Stimulated activated CD8-positive, alpha-beta memory T cell treated with anti-CD3 and anti-CD28 coated beads, Interleukin-4, amount 100 ng/mL, for 1 hour (primary cell): Measurements from ENCODE around the gene GPC5.

Experiments
- DNase-seq, 2 donors: peaks; one replicate each; pipeline ENCODE4 v3.0.0-alpha.2; 2020; ENCODE audit warnings: low read depth in 2 of 2, low spot score in 1 of 2

GPC5 gene

DNA sequence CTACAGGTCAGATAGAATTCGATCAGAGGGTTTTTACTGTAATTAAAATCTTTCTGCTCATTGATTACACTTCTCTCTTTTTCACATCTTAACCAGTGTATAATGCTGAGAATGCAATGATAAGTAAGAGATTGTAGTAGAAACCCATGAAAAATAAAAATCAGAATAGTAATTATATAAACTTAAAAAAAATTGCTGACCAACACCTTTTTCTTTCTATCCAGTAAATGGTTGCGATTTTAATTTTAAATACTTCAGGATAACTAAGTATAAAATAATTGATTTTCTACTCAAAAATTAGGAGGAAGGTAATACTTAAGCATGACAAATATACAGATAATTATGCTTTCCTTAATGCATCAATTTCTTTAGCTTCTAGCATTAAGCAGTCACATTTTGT lies 917.6 kb downstream of the GPC5 start:
- no peak for DNase-seq

DNA sequence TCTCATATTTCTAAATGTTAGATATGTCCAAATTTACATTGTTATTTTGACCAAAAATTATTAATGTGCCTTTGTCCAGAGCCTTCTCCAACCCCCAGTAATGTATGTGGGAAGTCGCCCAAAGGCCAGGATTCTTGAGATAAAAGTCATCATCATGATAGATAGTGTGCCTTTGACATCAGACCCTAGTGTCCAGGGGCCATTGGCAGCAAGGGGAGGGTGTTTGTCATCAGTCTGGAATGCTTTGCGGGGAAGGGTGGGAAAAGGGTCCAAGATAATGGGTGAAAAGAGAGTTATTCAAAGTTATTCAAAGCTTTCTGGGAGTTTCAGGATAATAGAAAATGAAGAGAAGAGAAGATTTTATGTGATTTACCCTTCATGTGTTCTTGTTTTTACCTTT lies 918.6 kb downstream of the GPC5 start:
- DNase-seq, result no peak

GRCh38 chr13:92320323-92320722 lies 921.9 kb downstream of the GPC5 start:
- DNase-seq, result no peak

DNA sequence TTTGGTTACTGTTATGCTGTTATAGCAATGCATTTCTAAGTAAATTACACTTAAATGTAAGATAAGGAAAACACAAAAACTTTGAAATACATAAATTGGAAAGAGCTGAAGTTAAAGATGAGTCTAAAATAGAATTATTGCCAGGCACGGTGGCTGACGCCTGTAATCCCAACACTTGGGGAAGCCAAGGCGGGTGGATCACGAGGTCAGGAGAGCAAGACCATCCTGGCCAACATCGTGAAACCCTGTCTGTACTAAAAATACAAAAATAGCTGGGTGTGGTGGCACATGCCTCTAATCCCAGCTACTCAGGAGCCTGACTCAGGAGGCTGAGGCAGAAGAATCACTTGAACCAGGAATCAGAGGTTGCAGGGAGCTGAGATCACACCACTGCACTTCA lies 922.8 kb downstream of the GPC5 start:
- DNase-seq, result no peak

DNA sequence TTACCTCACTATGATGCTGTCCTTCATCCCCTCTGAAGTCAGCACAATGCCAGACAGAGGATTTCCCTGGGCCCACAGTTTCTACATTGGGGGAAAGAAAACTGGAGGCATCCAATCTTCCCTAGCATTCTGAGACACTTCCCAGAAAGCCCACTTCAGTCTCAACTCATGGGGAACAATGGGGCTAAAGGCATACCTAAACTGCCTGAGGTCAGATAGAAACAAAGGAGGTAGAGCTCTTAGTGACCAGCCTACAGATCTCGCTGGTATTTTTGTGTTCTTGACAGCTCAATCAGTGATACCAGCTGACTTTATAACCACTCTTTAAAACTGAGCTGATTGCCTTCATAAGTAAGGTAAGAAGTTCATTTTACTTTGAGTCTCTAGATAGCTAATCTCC lies 947.2 kb downstream of the GPC5 start:
- DNase-seq, result no peak

DNA sequence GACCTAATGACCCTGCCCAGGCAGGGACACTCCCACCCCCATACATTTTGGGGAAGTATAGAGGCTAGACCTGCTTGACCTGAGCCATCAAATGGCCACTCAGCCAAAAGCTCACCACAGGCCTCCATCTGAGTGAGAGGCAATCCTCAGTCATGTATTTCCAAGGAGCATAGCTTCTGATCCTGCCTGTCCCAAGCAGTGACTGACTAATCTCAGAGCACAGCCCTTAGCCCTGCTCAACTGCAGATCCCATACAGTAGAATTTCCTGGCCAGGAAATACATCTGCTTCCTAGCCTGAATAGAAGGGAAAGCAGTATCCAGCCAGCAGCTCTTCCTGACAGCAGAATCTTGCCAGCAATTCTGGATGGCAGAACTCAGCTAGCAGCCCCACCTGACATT lies 947.6 kb downstream of the GPC5 start:
- no peak for DNase-seq

DNA sequence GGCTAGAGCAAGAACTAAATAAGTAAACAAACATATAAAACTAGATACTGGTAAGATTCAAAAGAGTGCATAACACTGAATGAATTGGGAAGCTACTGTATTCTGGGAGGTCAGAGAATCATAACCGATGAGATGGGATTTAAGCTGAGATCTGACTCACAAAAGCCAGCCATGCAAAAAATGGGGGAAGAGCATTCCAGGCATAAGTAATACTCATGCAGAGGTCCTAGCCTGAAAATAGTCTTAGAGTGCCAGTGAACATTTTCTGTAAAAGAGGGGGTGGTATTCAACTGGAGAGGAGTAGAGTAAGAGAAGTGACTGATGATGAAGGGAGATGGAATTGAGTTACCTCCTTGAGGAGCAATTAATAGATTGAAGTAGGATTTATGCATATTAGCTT lies 956.2 kb downstream of the GPC5 start:
- DNase-seq, result no peak

DNA sequence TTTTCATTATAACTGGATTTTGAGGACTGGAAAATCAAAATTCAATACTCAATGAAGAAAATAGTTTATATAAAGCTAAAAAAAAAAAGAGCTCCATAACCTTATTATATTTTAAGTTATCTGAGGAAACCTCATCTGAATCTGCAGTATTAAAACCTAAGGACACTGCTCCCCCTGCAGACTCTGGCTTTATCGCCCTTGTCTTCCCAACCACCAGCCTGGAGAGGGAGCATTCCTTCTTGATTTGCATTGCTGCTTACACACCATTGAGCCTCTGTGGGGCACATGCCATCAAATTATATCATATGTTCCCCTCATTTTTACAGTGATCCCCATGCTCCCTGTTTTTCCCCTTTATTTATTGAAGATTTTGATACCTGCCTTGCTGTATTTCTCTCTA lies 956.8 kb downstream of the GPC5 start:
- no peak for DNase-seq

DNA sequence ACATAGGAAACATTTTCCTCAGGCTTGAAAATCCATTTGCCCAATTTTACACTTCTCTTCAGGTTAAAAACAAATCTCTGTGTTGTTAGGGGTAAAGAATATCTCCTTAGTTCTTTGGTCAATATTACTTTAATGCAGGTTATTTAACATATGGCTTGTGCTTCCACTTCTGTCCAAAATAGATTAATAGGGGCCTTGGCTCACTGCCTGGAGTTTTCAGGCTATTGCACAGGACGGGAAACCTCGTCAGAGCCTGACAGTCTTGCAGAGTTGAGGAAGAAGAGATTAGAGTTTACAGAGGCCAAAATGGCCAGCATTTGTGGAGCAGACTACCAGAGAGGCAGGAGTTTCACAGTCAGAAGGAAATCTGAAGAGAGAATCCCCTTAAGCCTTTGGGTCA lies 964.3 kb downstream of the GPC5 start:
- DNase-seq, result no peak

- DNase-seq, result no peak
These were observed 967.5 kb downstream of the GPC5 start for GRCh38 chr13:92365904-92366303.

DNA sequence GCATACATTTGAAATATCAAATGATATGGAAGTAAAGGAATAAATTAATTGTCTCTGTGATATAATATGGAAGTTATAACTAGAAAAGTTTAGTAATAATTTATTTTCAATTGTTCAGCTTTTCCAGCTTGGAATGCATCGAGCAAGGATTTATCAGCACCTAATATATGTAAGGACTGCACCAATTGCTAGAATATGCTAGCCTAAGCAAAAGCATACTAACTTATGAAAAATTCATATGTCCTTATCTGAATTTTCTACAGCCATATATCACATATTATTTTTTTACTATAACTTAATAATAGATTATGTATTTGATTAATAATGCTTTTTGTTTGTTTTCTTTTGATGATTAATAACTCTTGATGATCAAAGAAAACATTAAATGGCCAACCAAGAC lies 979.0 kb downstream of the GPC5 start:
- no peak for DNase-seq

DNA sequence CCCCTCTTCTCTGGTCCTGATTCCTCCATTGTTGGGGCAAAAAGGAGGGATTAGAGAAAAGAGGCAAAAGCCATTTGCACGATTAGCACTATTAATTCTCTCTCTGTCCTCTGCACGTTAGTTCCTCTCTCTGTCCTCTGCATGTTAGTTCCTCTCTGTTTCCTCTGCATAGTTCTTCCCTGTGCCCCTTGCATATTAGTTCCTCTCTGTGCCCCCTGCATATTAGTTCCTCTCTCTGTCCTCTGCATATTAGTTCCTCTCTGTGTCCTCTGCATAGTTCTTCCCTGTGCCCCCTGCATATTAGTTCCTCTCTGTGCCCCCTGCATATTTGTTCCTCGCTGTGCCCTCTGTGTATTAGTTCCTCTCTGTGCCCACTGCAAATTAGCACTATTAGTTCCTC lies 981.0 kb downstream of the GPC5 start:
- no peak for DNase-seq

DNA sequence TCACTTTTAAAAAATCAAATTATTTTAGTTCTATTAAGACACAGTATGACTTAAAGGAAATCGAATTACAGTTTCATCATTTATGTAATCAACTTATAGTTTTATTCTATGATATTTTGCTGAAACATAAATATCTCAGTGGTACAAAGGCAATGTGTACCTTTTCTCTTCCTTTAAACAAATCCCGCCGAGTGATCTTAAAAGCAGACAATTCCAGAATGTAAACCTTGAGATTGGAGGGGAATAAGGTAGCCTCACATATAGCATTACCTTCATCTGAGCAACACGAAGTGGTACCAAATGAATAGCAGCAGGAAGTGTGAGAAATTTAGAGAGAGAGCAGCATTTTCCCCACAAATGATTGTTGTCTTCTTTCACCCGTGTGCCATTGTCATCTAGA lies 986.0 kb downstream of the GPC5 start:
- no peak for DNase-seq

DNA sequence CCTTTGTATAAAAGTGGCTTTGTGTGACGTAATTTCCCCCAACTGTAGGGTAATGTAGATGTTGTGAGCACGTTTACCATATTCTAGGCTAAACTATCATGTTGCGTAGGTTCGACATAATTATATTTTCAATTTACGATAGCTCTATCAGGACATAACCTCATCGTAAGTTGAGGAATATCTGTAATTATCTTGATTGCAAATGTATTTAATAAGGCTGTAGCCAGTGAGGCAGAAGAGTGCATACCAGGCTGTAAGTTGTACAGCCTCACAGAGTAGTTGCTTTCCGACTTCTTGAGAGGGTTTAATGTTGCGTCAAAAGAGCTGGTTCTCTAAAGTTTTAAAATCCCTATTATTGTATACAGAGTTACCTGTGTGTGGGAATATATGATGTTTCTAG lies 988.8 kb downstream of the GPC5 start:
- DNase-seq, result no peak

GRCh38 chr13:92390217-92390616 lies 991.8 kb downstream of the GPC5 start:
- no peak for DNase-seq

DNA sequence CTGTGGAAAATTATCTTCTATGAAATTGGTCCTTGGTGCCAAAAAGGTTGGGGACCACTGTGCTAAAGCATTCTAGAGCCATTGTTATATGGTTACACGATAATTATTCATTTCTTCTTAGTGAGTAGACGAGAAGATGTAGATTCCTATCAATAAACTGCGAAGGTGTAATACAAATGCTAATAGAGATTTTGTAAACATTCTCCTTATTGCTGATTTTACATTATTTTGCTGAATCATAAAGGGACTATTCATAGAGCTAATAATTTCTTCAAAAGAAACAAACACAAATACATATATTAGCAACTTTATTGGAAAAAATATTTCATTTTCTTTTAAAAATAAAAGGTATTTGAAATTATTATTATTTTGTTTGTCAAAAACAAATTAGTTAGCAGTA lies 1005.2 kb downstream of the GPC5 start:
- DNase-seq, result no peak

- no peak for DNase-seq
These were observed 1009.4 kb downstream of the GPC5 start for GRCh38 chr13:92407858-92408257.

GRCh38 chr13:92412481-92412880 lies 1014.1 kb downstream of the GPC5 start:
- DNase-seq, result no peak

DNA sequence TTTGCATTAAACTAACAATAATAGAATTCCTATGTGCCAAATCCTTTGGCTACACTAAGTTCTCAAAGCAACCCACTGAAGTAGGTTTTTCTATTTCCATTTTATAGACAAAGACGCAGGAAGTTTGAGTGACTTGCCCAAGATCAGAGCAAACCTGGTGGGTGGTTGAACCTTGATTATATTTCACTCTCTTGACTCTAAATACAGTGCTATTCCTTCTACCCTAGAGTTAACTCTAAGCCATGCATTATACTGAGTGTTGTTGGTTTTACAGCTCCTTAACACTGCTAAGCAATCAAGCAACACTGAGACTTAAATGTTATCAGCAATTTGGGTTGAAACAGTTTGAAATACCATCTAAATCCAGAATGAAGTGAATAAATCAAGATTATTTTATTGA lies 1014.6 kb downstream of the GPC5 start:
- DNase-seq, result no peak

- no peak for DNase-seq
These were observed 1015.0 kb downstream of the GPC5 start for GRCh38 chr13:92413452-92413851.

DNA sequence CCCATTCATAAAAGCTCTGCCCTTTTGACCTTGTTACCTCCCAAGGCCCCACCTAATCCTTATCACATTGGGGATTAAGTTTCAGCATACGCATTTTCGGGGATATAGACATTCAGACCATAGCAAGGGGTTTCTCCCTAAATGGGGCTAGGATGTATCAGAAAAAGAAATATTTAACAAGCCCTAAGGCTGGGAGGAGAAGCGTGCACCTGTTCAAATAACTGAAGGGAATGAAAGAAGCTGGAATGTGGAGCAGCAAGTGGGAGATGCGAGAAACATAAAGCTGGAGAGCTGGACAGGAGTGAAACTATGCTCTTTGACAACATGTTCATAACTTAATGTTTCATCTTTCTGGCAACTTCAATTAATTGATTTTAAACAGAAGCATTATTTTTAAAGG lies 1016.4 kb downstream of the GPC5 start:
- no peak for DNase-seq

DNA sequence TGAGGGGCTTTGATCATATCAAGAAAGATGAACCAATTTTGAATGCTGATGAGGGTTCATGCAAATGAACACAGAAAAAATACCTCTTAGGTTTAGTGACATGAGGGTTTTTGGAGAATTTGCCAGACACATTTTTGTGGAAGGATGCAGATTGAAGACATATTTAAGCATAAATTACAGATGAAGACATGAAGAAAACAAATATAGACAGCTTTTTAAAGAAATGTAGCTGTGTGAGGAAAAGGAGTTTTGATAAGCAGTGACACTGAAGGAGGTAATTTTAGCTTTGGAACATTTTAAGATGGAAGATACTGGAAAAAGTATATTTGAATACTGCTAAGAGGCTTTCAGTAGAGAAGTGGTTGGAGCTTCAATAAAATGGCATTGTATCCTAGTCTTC lies 1017.4 kb downstream of the GPC5 start:
- DNase-seq, result no peak

GRCh38 chr13:92418818-92419412 lies 1020.5 kb downstream of the GPC5 start:
- no peak for DNase-seq

DNA sequence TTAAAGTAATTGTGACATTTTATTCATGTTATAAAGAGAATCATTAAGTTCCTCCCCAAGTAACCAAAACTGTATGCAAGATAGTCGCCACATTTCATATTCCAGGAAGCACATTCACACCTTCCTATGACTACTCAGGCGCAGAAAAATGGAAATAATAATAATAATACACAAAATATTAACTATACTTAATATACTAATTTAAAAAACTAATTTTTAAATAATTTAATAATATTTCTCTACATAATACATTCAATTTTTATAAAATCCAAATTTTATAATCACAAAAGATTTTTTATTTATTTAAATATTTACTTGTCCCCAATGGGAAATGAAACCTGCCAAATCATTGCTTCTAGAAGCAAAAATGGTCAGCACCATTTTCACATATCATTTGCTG lies 1030.8 kb downstream of the GPC5 start:
- no peak for DNase-seq
